Measurements from ENCODE around the gene CERS1.

- TF ChIP-seq POLR2A (IDR thresholded peaks at IDR 0.05) (no peak), CTCF (IDR thresholded peaks at IDR 0.05) (no peak)
Measured at GRCh38 chr19:18830488-18830887, 65.5 kb downstream of the CERS1 start.
